ENCODE measurements around the gene MEGF11.

Gene MEGF11

GRCh38 chr15:66253418-66254088, at the start of gene MEGF11:
MEGF11 (minus strand) TSS chr15:66253750; CDS start chr15:66128403, 125,347 bp downstream.
- no peaks in the 10 kb centered on the region for H3K9me3 ChIP-seq (ENCODE audit: insufficient read depth, low read length)
- peak within 1 kb of the TSS; percentile 69 for H3K4me3 ChIP-seq (ENCODE audit: insufficient read length, low read depth)
- peaks cover 73% of the 10 kb centered on the region for H3K27me3 ChIP-seq (ENCODE audit: insufficient read depth, insufficient read length)
- H3K9ac ChIP-seq (ENCODE audit: insufficient read length, low read depth): peak within 1 kb of the TSS; percentile 68
- H3K4me1 ChIP-seq (ENCODE audit: insufficient read depth, insufficient read length): peaks cover 16% of the 10 kb centered on the region
- no peaks in the 10 kb centered on the region for H3K36me3 ChIP-seq (ENCODE audit: insufficient read depth, insufficient read length, low read length)
- DNase-seq (ENCODE audit: low read depth, low spot score): no peak
- TF ChIP-seq ZNF274 (IDR thresholded peaks at IDR 0.05; ENCODE audit: low read depth, low read length): no peak
- TF ChIP-seq SUZ12 (IDR thresholded peaks at IDR 0.05; ENCODE audit: extremely low read depth, insufficient read depth, insufficient read length): peak; percentile 72

- Histone ChIP-seq H3K9ac (ENCODE audit: insufficient read length, low read depth) (no peak overlapping the region), H3K27me3 (ENCODE audit: insufficient read depth, insufficient read length) (no peaks in the 10 kb centered on the region), H3K4me1 (ENCODE audit: insufficient read depth, insufficient read length) (peaks cover 4% of the 10 kb centered on the region), H3K36me3 (ENCODE audit: insufficient read depth, insufficient read length, low read length) (peaks cover 11% of the 10 kb centered on the region), H3K9me3 (ENCODE audit: insufficient read depth, low read length) (no peaks in the 10 kb centered on the region), H3K4me3 (ENCODE audit: insufficient read length, low read depth) (no peak overlapping the region)
- no peak for DNase-seq (ENCODE audit: low read depth, low spot score)
- TF ChIP-seq ZNF274 (IDR thresholded peaks at IDR 0.05; ENCODE audit: low read depth, low read length) (no peak), YY1 (IDR thresholded peaks at IDR 0.05; ENCODE audit: insufficient read depth, insufficient read length) (no peak), SUZ12 (IDR thresholded peaks at IDR 0.05; ENCODE audit: extremely low read depth, insufficient read depth, insufficient read length) (no peak)
Measured at GRCh38 chr15:66302489-66303278, 49.1 kb upstream of the MEGF11 start.

GRCh38 chr15:66298803-66299251, 45.3 kb upstream of the MEGF11 start:
- Histone ChIP-seq H3K36me3 (ENCODE audit: insufficient read depth, insufficient read length, low read length) (peaks cover 12% of the 10 kb centered on the region), H3K9me3 (ENCODE audit: insufficient read depth, low read length) (no peaks in the 10 kb centered on the region), H3K27me3 (ENCODE audit: insufficient read depth, insufficient read length) (no peaks in the 10 kb centered on the region), H3K9ac (ENCODE audit: insufficient read length, low read depth) (no peak overlapping the region), H3K4me1 (ENCODE audit: insufficient read depth, insufficient read length) (peaks cover 9% of the 10 kb centered on the region), H3K4me3 (ENCODE audit: insufficient read length, low read depth) (no peak overlapping the region)
- TF ChIP-seq YY1 (IDR thresholded peaks at IDR 0.05; ENCODE audit: insufficient read depth, insufficient read length) (no peak), SUZ12 (IDR thresholded peaks at IDR 0.05; ENCODE audit: extremely low read depth, insufficient read depth, insufficient read length) (no peak), ZNF274 (IDR thresholded peaks at IDR 0.05; ENCODE audit: low read depth, low read length) (no peak)
- no peak for DNase-seq (ENCODE audit: low read depth, low spot score)

- DNase-seq (ENCODE audit: low read depth, low spot score): no peak
- peaks cover 12% of the 10 kb centered on the region for H3K36me3 ChIP-seq (ENCODE audit: insufficient read depth, insufficient read length, low read length)
- H3K9ac ChIP-seq (ENCODE audit: insufficient read length, low read depth): no peak overlapping the region
- H3K4me1 ChIP-seq (ENCODE audit: insufficient read depth, insufficient read length): peaks cover 9% of the 10 kb centered on the region
- TF ChIP-seq SUZ12 (IDR thresholded peaks at IDR 0.05; ENCODE audit: extremely low read depth, insufficient read depth, insufficient read length): no peak
- no peak for TF ChIP-seq YY1 (IDR thresholded peaks at IDR 0.05; ENCODE audit: insufficient read depth, insufficient read length)
- TF ChIP-seq ZNF274 (IDR thresholded peaks at IDR 0.05; ENCODE audit: low read depth, low read length): no peak
- no peak overlapping the region for H3K4me3 ChIP-seq (ENCODE audit: insufficient read length, low read depth)
- H3K9me3 ChIP-seq (ENCODE audit: insufficient read depth, low read length): no peaks in the 10 kb centered on the region
- H3K27me3 ChIP-seq (ENCODE audit: insufficient read depth, insufficient read length): peaks cover 3% of the 10 kb centered on the region
Measured at GRCh38 chr15:66296186-66296585, 42.6 kb upstream of the MEGF11 start.

- TF ChIP-seq SUZ12 (IDR thresholded peaks at IDR 0.05; ENCODE audit: extremely low read depth, insufficient read depth, insufficient read length) (no peak), YY1 (IDR thresholded peaks at IDR 0.05; ENCODE audit: insufficient read depth, insufficient read length) (no peak), ZNF274 (IDR thresholded peaks at IDR 0.05; ENCODE audit: low read depth, low read length) (no peak)
- Histone ChIP-seq H3K9ac (ENCODE audit: insufficient read length, low read depth) (no peak overlapping the region), H3K4me1 (ENCODE audit: insufficient read depth, insufficient read length) (peaks cover 9% of the 10 kb centered on the region), H3K27me3 (ENCODE audit: insufficient read depth, insufficient read length) (peaks cover 3% of the 10 kb centered on the region), H3K9me3 (ENCODE audit: insufficient read depth, low read length) (no peaks in the 10 kb centered on the region), H3K36me3 (ENCODE audit: insufficient read depth, insufficient read length, low read length) (peaks cover 12% of the 10 kb centered on the region), H3K4me3 (ENCODE audit: insufficient read length, low read depth) (no peak overlapping the region)
- no peak for DNase-seq (ENCODE audit: low read depth, low spot score)
Measured at GRCh38 chr15:66294932-66295235, 41.3 kb upstream of the MEGF11 start.

GRCh38 chr15:66294157-66294931, 40.8 kb upstream of the MEGF11 start:
- Histone ChIP-seq H3K36me3 (ENCODE audit: insufficient read depth, insufficient read length, low read length) (peaks cover 12% of the 10 kb centered on the region), H3K27me3 (ENCODE audit: insufficient read depth, insufficient read length) (peaks cover 3% of the 10 kb centered on the region), H3K9me3 (ENCODE audit: insufficient read depth, low read length) (no peaks in the 10 kb centered on the region), H3K4me1 (ENCODE audit: insufficient read depth, insufficient read length) (peaks cover 9% of the 10 kb centered on the region), H3K4me3 (ENCODE audit: insufficient read length, low read depth) (peak overlapping the region; percentile 68), H3K9ac (ENCODE audit: insufficient read length, low read depth) (peak overlapping the region; percentile 90)
- DNase-seq (ENCODE audit: low read depth, low spot score): no peak
- TF ChIP-seq SUZ12 (IDR thresholded peaks at IDR 0.05; ENCODE audit: extremely low read depth, insufficient read depth, insufficient read length) (no peak), ZNF274 (IDR thresholded peaks at IDR 0.05; ENCODE audit: low read depth, low read length) (no peak)
